Mesodermal cell (in vitro differentiated cells): ENCODE data around the gene SCCPDH.
A peak's percentile ranks its signal among the peaks of the same experiment; 100 is the strongest.
"Not testable (repeated sequence)": the region's sequence is repeated elsewhere in the genome, so short reads cannot be mapped to it uniquely, and the experiment has no call there.

ENCODE experiments used
- H3K27ac ChIP-seq: 2 replicates; pipeline ENCODE4 v1.7.0; 2013; ENCODE audit warnings: mild to moderate bottlenecking, low read depth, low read length, moderate library complexity; ENCODE audit not compliant: severe bottlenecking
- H3K36me3 ChIP-seq: 2 replicates; pipeline ENCODE4 v1.7.1; 2013; ENCODE audit warnings: mild to moderate bottlenecking, low read length, moderate library complexity; ENCODE audit not compliant: control insufficient read depth, insufficient read depth
- H3K4me1 ChIP-seq: one replicate; pipeline ENCODE4 v1.7.1; 2013; ENCODE audit warnings: mild to moderate bottlenecking, low read length; ENCODE audit not compliant: insufficient read depth, control insufficient read depth, poor library complexity, severe bottlenecking
- H3K4me3 ChIP-seq: 2 replicates; pipeline ENCODE4 v1.7.0; 2013; ENCODE audit warnings: low read length, control low read depth, mild to moderate bottlenecking; ENCODE audit not compliant: insufficient read depth, poor library complexity, severe bottlenecking; ENCODE audit errors: extremely low read depth
- H3K9me3 ChIP-seq: 2 replicates; pipeline ENCODE4 v1.7.1; 2013; ENCODE audit warnings: mild to moderate bottlenecking, low read length, moderate library complexity; ENCODE audit not compliant: control insufficient read depth
- WGBS, 2 experiments: methylation state at CpG; one replicate each; pipeline ENCODE4 v1.1.5; 2013; ENCODE audit warnings: missing lambda C conversion rate in 2 of 2; ENCODE audit not compliant: insufficient coverage in 2 of 2; 5-methylcytosine and 5-hydroxymethylcytosine counted together

The SCCPDH gene

DNA sequence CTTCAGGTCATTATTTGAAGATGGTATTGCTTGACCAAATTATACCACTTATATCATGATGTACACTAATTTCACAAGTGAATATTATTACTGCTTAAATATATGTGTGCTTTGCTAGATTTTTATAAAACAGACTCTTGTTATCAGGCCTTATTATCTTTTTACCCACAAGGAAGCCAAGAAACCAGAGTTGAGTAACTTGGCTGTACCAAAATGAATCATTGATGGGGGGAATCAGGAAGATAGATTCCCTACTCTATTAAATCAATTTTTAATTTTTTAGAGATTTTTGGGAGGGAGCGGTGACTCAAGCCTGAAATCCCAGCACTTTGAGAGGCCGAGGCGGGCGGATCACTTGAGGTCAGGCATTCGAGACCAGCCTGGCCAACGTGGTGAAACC lies 16.0 kb upstream of the SCCPDH start:
- Histone ChIP-seq H3K4me3 (no peak overlapping the region), H3K9me3 (peaks cover 4% of the 10 kb centered on the region), H3K4me1 (no peaks in the 10 kb centered on the region), H3K36me3 (no peaks in the 10 kb centered on the region), H3K27ac (no peak overlapping the region)
- 100% methylated on average over 2 of the region's 6 CpGs for WGBS, 2 experiments

GRCh38 chr1:246709196-246709595 lies 15.0 kb upstream of the SCCPDH start:
- WGBS, 2 experiments = 93 to 100% methylated on average over 2 to 4 of the region's 4 CpGs
- Histone ChIP-seq H3K4me3 (no peak overlapping the region), H3K27ac (no peak overlapping the region), H3K36me3 (no peaks in the 10 kb centered on the region), H3K9me3 (peaks cover 4% of the 10 kb centered on the region), H3K4me1 (no peaks in the 10 kb centered on the region)

DNA sequence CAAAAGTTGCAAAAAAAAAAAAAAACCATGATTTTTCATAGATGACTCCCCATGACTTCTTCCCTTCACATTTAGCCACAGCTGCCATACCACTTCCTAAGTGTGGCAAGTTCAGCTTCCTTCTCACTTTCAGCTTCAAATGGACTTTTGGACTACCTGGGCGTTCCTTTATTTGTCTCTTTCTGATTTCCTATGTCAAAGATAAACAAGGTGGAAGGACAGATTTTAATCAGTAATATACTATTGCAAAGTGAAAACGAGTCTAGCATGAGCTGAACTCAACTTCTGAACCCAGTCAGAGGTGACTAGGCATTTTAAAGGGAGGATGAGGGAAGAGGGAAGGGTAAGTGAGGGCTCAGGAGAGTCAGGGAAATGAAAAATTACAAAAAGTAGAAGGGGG lies 14.4 kb upstream of the SCCPDH start:
- Histone ChIP-seq H3K4me1 (no peaks in the 10 kb centered on the region), H3K9me3 (peaks cover 4% of the 10 kb centered on the region), H3K36me3 (no peaks in the 10 kb centered on the region), H3K27ac (no peak overlapping the region), H3K4me3 (no peak overlapping the region)
- WGBS, 2 experiments = 57 to 100% methylated on average over 1 of the region's 2 CpGs

- no peaks in the 10 kb centered on the region for H3K4me1 ChIP-seq
Measured at GRCh38 chr1:246711548-246712003, 12.6 kb upstream of the SCCPDH start.

GRCh38 chr1:246712428-246712827 lies 11.8 kb upstream of the SCCPDH start:
- not testable (repeated sequence) for H3K36me3 ChIP-seq, H3K27ac ChIP-seq, H3K9me3 ChIP-seq, H3K4me1 ChIP-seq, H3K4me3 ChIP-seq
- 85 to 87% methylated on average over 5 of the region's 5 CpGs for WGBS, 2 experiments

More at GRCh38 chr1:246711548-246712003, 12.6 kb upstream of the SCCPDH start:
- Histone ChIP-seq H3K4me3 (no peak overlapping the region), H3K27ac (no peak overlapping the region), H3K36me3 (no peaks in the 10 kb centered on the region), H3K9me3 (peaks cover 4% of the 10 kb centered on the region)
- 79 to 91% methylated on average over 3 of the region's 3 CpGs for WGBS, 2 experiments

- H3K4me3 ChIP-seq, H3K9me3 ChIP-seq, H3K36me3 ChIP-seq, H3K4me1 ChIP-seq, H3K27ac ChIP-seq: not testable (repeated sequence)
- WGBS, 2 experiments = no CpG with 5 or more reads among the region's 2 CpGs
Measured at GRCh38 chr1:246719361-246719760, 4.8 kb upstream of the SCCPDH start.

- not testable (repeated sequence) for H3K27ac ChIP-seq, H3K4me1 ChIP-seq
- WGBS, 2 experiments = 89 to 94% methylated on average over 2 of the region's 7 CpGs
Measured at GRCh38 chr1:246720814-246721213, 3.4 kb upstream of the SCCPDH start.

GRCh38 chr1:246722720-246723119 lies 1.5 kb upstream of the SCCPDH start:
- Histone ChIP-seq H3K9me3 (peaks cover 3% of the 10 kb centered on the region), H3K27ac (no peak overlapping the region), H3K4me1 (no peaks in the 10 kb centered on the region), H3K4me3 (no peak overlapping the region), H3K36me3 (peaks cover 15% of the 10 kb centered on the region)
- no CpG with 5 or more reads among the region's 4 CpGs for WGBS, 2 experiments

More at GRCh38 chr1:246720814-246721213, 3.4 kb upstream of the SCCPDH start:
- H3K9me3 ChIP-seq, H3K4me3 ChIP-seq, H3K36me3 ChIP-seq: not testable (repeated sequence)

- Histone ChIP-seq H3K27ac (no peak overlapping the region), H3K4me1 (no peaks in the 10 kb centered on the region), H3K36me3 (peaks cover 35% of the 10 kb centered on the region), H3K4me3 (peak overlapping the region; percentile 76), H3K9me3 (peaks cover 13% of the 10 kb centered on the region)
- WGBS, 2 experiments = 22 to 30% methylated on average over 8 of the region's 13 CpGs
Measured at GRCh38 chr1:246724731-246725095, 504 bp downstream of the SCCPDH start.

- Histone ChIP-seq H3K36me3 (peaks cover 40% of the 10 kb centered on the region), H3K4me3 (peak overlapping the region; percentile 76), H3K27ac (no peak overlapping the region), H3K4me1 (no peaks in the 10 kb centered on the region), H3K9me3 (peaks cover 13% of the 10 kb centered on the region)
- WGBS, 2 experiments = 77 to 94% methylated on average over 7 of the region's 9 CpGs
Measured at GRCh38 chr1:246725191-246725590, 982 bp downstream of the SCCPDH start.

DNA sequence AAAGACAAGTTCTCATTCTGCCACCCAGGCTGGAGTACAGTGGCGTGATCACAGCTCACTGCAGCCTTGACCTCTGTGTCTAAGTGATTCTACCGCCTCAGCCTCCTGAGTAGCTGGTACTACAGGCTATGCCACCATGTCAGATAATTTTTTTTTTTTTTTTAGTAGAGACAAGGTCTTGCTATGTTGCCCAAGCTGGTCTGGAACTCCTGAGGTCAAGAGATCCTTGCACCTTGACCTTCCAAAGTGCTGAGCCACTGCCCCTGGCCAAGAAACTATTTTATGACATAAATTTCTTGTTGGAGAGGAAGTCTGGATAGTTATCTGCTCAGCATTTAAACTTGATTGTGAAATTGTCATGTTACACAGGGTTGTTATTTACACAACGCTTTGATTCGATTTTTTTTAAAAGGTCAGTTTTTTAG lies 2.1 kb downstream of the SCCPDH start:
- no peaks in the 10 kb centered on the region for H3K4me1 ChIP-seq
- H3K4me3 ChIP-seq = no peak overlapping the region
- peaks cover 13% of the 10 kb centered on the region for H3K9me3 ChIP-seq
- no peak overlapping the region for H3K27ac ChIP-seq
- WGBS, 2 experiments = 96 to 100% methylated on average over 2 to 4 of the region's 4 CpGs
- peaks cover 50% of the 10 kb centered on the region for H3K36me3 ChIP-seq
